HL-60 (cell line): ENCODE results near the gene CTXN1.

Experiments
- CTCF ChIP-seq: IDR thresholded peaks from one replicate; pipeline ENCODE4 v1.5.1; 2011; ENCODE audit warnings: low read length, control low read depth, inconsistent platforms; ENCODE audit not compliant: insufficient read depth
- GABPA ChIP-seq: IDR thresholded peaks from 2 replicates; pipeline ENCODE4 v1.6.1; 2012; ENCODE audit warnings: low read depth
- POLR2AphosphoS5 ChIP-seq: IDR thresholded peaks from 2 replicates; pipeline ENCODE4 v1.6.1; 2012; ENCODE audit warnings: low read depth
- SPI1 ChIP-seq: IDR thresholded peaks from 2 replicates; pipeline ENCODE4 v1.6.1; 2012; ENCODE audit warnings: low read depth, mild to moderate bottlenecking, borderline replicate concordance
- TF ChIP-seq, protein P1 (sequence below): IDR thresholded peaks from 2 replicates; pipeline ENCODE4 v1.6.1; 2012; ENCODE audit warnings: low read depth; ENCODE audit not compliant: insufficient replicate concordance

- TF ChIP-seq POLR2AphosphoS5, result no peak
- TF ChIP-seq, protein P1, sequence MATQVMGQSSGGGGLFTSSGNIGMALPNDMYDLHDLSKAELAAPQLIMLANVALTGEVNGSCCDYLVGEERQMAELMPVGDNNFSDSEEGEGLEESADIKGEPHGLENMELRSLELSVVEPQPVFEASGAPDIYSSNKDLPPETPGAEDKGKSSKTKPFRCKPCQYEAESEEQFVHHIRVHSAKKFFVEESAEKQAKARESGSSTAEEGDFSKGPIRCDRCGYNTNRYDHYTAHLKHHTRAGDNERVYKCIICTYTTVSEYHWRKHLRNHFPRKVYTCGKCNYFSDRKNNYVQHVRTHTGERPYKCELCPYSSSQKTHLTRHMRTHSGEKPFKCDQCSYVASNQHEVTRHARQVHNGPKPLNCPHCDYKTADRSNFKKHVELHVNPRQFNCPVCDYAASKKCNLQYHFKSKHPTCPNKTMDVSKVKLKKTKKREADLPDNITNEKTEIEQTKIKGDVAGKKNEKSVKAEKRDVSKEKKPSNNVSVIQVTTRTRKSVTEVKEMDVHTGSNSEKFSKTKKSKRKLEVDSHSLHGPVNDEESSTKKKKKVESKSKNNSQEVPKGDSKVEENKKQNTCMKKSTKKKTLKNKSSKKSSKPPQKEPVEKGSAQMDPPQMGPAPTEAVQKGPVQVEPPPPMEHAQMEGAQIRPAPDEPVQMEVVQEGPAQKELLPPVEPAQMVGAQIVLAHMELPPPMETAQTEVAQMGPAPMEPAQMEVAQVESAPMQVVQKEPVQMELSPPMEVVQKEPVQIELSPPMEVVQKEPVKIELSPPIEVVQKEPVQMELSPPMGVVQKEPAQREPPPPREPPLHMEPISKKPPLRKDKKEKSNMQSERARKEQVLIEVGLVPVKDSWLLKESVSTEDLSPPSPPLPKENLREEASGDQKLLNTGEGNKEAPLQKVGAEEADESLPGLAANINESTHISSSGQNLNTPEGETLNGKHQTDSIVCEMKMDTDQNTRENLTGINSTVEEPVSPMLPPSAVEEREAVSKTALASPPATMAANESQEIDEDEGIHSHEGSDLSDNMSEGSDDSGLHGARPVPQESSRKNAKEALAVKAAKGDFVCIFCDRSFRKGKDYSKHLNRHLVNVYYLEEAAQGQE, result no peak
- TF ChIP-seq CTCF, result no peak
- TF ChIP-seq GABPA, result no peak
- no peak for TF ChIP-seq SPI1
These were observed 2.4 kb downstream of the CTXN1 start for GRCh38 chr19:7923295-7924191.
